GM23338 (cell line): ENCODE measurements around the gene TMEM163. TPM values are rescaled to one million over a fixed set of nuclear protein-coding genes. Genes with fewer than 3 reads are reported as not detected.

Experiments
- ATAC-seq: fragments of 200-7000 bp; cut with Tn5 transposase; 3 replicates; pipeline ENCODE4 v1.9.1; 2020
- DNase-seq: peaks from one replicate; pipeline ENCODE4 v3.0.0-alpha.2; 2015; ENCODE audit warnings: low spot score
- H2AFZ ChIP-seq: fragments of 200-600 bp; sonication (generic); 2 replicates; pipeline ENCODE4 v1.8.0; 2016; ENCODE audit warnings: antibody characterized with exemption, mild to moderate bottlenecking, moderate library complexity
- H3F3A ChIP-seq: fragments of 200-600 bp; sonication (generic); replicated peaks from 2 replicates; pipeline ENCODE4 v1.8.0; 2017; ENCODE audit warnings: antibody characterized with exemption, mixed run types, low read depth
- H3K27ac ChIP-seq: fragments of 200-600 bp; sonication (generic); 2 replicates; pipeline ENCODE4 v1.6.1; 2016; ENCODE audit warnings: low read depth
- H3K27me3 ChIP-seq: fragments of 200-600 bp; sonication (generic); 2 replicates; pipeline ENCODE4 v1.8.0; 2016; ENCODE audit warnings: mild to moderate bottlenecking, mixed run types, moderate library complexity; ENCODE audit not compliant: insufficient read depth
- H3K36me3 ChIP-seq: fragments of 200-600 bp; sonication (generic); 2 replicates; pipeline ENCODE4 v1.8.0; 2016; ENCODE audit warnings: mild to moderate bottlenecking; ENCODE audit not compliant: insufficient read depth
- H3K4me1 ChIP-seq: fragments of 200-600 bp; sonication (generic); 2 replicates; pipeline ENCODE4 v1.8.0; 2016; ENCODE audit warnings: mild to moderate bottlenecking, moderate library complexity; ENCODE audit not compliant: insufficient read depth
- H3K4me2 ChIP-seq: fragments of 200-600 bp; sonication (generic); 2 replicates; pipeline ENCODE4 v1.7.1; 2017; ENCODE audit warnings: mixed run types
- H3K4me3 ChIP-seq: fragments of 200-600 bp; sonication (generic); 2 replicates; pipeline ENCODE4 v1.6.1; 2016; ENCODE audit warnings: mixed run types
- H3K79me2 ChIP-seq: fragments of 200-600 bp; sonication (generic); replicated peaks from 2 replicates; pipeline ENCODE4 v1.8.0; 2017; ENCODE audit warnings: mild to moderate bottlenecking; ENCODE audit not compliant: insufficient read depth
- H3K9me2 ChIP-seq: fragments of 200-600 bp; sonication (generic); 2 replicates; pipeline ENCODE4 v1.8.0; 2017; ENCODE audit not compliant: insufficient read depth
- H4K20me1 ChIP-seq: fragments of 200-600 bp; sonication (generic); replicated peaks from 2 replicates; pipeline ENCODE4 v1.8.0; 2017; ENCODE audit warnings: mild to moderate bottlenecking; ENCODE audit not compliant: insufficient read depth
- H3K27ac Mint-ChIP-seq: 2 replicates; pipeline ENCODE4 v1.8.0; 2020; ENCODE audit warnings: inconsistent platforms, mild to moderate bottlenecking, moderate library complexity, mixed read lengths
- H3K27me3 Mint-ChIP-seq: 3 replicates; pipeline ENCODE4 v1.8.0; 2022; ENCODE audit warnings: low read depth, mild to moderate bottlenecking, moderate library complexity, mixed read lengths, inconsistent platforms; ENCODE audit not compliant: insufficient read depth, poor library complexity
- H3K36me3 Mint-ChIP-seq: 3 replicates; pipeline ENCODE4 v1.8.0; 2021; ENCODE audit warnings: low read depth, mild to moderate bottlenecking, inconsistent platforms, moderate library complexity, mixed read lengths
- H3K4me1 Mint-ChIP-seq: 3 replicates; pipeline ENCODE4 v1.8.0; 2020; ENCODE audit warnings: mild to moderate bottlenecking, inconsistent platforms, mixed read lengths
- H3K4me3 Mint-ChIP-seq: 3 replicates; pipeline ENCODE4 v1.8.0; 2021; ENCODE audit warnings: moderate library complexity, mild to moderate bottlenecking, inconsistent platforms, mixed read lengths
- H3K9me3 Mint-ChIP-seq: 3 replicates; pipeline ENCODE4 v1.8.0; 2020; ENCODE audit warnings: moderate library complexity, mild to moderate bottlenecking, inconsistent platforms, mixed read lengths
- CTCF ChIP-seq, 2 experiments: fragments of 200-600 bp in 1 of 2; sonication (generic) in 1 of 2; conservative IDR thresholded peaks; 2 replicates each; pipeline versions ENCODE4 v1.5.1 to v1.6.1; 2016 to 2017; ENCODE audit warnings: antibody characterized with exemption in 2 of 2, low read depth in 2 of 2, mild to moderate bottlenecking in 2 of 2, moderate library complexity in 1 of 2
- JUNB ChIP-seq: IDR thresholded peaks from one replicate; pipeline ENCODE4 v1.6.1; 2016; ENCODE audit warnings: antibody characterized with exemption; ENCODE audit not compliant: unreplicated experiment
- NANOG ChIP-seq: IDR thresholded peaks from 2 replicates; pipeline ENCODE4 v1.6.1; 2016; ENCODE audit warnings: antibody characterized with exemption, borderline replicate concordance
- POLR2AphosphoS5 ChIP-seq: IDR thresholded peaks from 2 replicates; pipeline ENCODE4 v1.6.1; 2016; ENCODE audit warnings: antibody characterized with exemption, low read depth
- REST ChIP-seq: IDR thresholded peaks from one replicate; pipeline ENCODE4 v1.6.1; 2018; ENCODE audit warnings: antibody characterized with exemption; ENCODE audit not compliant: unreplicated experiment
- STAT1 ChIP-seq: IDR thresholded peaks from one replicate; pipeline ENCODE4 v1.6.1; 2016; ENCODE audit warnings: antibody characterized with exemption; ENCODE audit not compliant: unreplicated experiment
- polyA plus RNA-seq: library from polyadenylated mRNA; unstranded; fragments of >200 nt; fragmentation: Nextera tagmentation; extraction: Ambion mirVana; gene quantifications from 2 replicates; pipeline ENCODE4 v1.2.1, GENCODE V29; 2016
- total RNA-seq: library from RNA; depleted of rRNA; stranded (reverse); fragments of >200 nt; shearing (Covaris generic); gene quantifications from 2 replicates; pipeline ENCODE4 v1.2.3, GENCODE V29; 2014

Gene TMEM163
- total and polyA plus RNA-seq, 2 experiments from 2014 or later, result 1.1 to 1.8 TPM

GRCh38 chr2:134490559-134490958, 228.2 kb downstream of the TMEM163 start (continued):
- no peak for TF ChIP-seq REST

- ATAC-seq (peak; percentile 83), DNase-seq (peak; percentile 49)
- H3K4me3 Mint-ChIP-seq, result no peak overlapping the region
- peak overlapping the region; percentile 74; the same call in 1 of the 2 replicates for H2AFZ ChIP-seq
- no peak overlapping the region for H3K27ac Mint-ChIP-seq
- no peaks in the 10 kb centered on the region for H4K20me1 ChIP-seq
- no peaks in the 10 kb centered on the region for H3K79me2 ChIP-seq
- H3F3A ChIP-seq, result no peaks in the 10 kb centered on the region
- TF ChIP-seq NANOG (no peak), POLR2AphosphoS5 (no peak), CTCF (conservative IDR thresholded peaks at IDR 0.05; ENCODE audit: low read depth in 2 of 2) (peak; percentile 55 to 64)
- H3K27me3 Mint-ChIP-seq, result peaks cover 6% of the 10 kb centered on the region
- no peak overlapping the region for H3K4me3 ChIP-seq
- no peaks in the 10 kb centered on the region for H3K9me3 Mint-ChIP-seq
- H3K9me2 ChIP-seq, result no peaks in the 10 kb centered on the region
- no peaks in the 10 kb centered on the region for H3K36me3 Mint-ChIP-seq
- H3K27ac ChIP-seq, result no peak overlapping the region
- no peaks in the 10 kb centered on the region for H3K36me3 ChIP-seq
- no peak overlapping the region for H3K4me2 ChIP-seq
- no peaks in the 10 kb centered on the region for H3K4me1 ChIP-seq
- peaks cover 8% of the 10 kb centered on the region for H3K4me1 Mint-ChIP-seq
- H3K27me3 ChIP-seq, result no peaks in the 10 kb centered on the region
These were observed 228.9 kb downstream of the TMEM163 start for GRCh38 chr2:134489732-134490384.

GRCh38 chr2:134482766-134483340, 235.9 kb downstream of the TMEM163 start:
- H3K27ac ChIP-seq, result no peak overlapping the region
- Mint-ChIP-seq H3K27ac (no peak overlapping the region), H3K27me3 (peaks cover 4% of the 10 kb centered on the region), H3K36me3 (no peaks in the 10 kb centered on the region), H3K4me3 (no peak overlapping the region), H3K9me3 (no peaks in the 10 kb centered on the region), H3K4me1 (no peaks in the 10 kb centered on the region)
- no peaks in the 10 kb centered on the region for H3K79me2 ChIP-seq
- DNase-seq, result no peak
- H3F3A ChIP-seq, result no peaks in the 10 kb centered on the region
- no peak overlapping the region for H3K4me2 ChIP-seq
- no peak overlapping the region for H3K4me3 ChIP-seq
- no peaks in the 10 kb centered on the region for H3K4me1 ChIP-seq
- no peaks in the 10 kb centered on the region for H4K20me1 ChIP-seq
- 0 out of 2 replicates have a peak, but pooled peaks cover 6% of the 10 kb centered on the region for H3K9me2 ChIP-seq
- ATAC-seq, result no peak
- H3K27me3 ChIP-seq, result no peaks in the 10 kb centered on the region
- no peaks in the 10 kb centered on the region for H3K36me3 ChIP-seq
- H2AFZ ChIP-seq, result no peak overlapping the region
- TF ChIP-seq REST (no peak), STAT1 (no peak), POLR2AphosphoS5 (no peak), JUNB (no peak)
